ENCODE results near the gene BIRC3.

Gene BIRC3

DNA sequence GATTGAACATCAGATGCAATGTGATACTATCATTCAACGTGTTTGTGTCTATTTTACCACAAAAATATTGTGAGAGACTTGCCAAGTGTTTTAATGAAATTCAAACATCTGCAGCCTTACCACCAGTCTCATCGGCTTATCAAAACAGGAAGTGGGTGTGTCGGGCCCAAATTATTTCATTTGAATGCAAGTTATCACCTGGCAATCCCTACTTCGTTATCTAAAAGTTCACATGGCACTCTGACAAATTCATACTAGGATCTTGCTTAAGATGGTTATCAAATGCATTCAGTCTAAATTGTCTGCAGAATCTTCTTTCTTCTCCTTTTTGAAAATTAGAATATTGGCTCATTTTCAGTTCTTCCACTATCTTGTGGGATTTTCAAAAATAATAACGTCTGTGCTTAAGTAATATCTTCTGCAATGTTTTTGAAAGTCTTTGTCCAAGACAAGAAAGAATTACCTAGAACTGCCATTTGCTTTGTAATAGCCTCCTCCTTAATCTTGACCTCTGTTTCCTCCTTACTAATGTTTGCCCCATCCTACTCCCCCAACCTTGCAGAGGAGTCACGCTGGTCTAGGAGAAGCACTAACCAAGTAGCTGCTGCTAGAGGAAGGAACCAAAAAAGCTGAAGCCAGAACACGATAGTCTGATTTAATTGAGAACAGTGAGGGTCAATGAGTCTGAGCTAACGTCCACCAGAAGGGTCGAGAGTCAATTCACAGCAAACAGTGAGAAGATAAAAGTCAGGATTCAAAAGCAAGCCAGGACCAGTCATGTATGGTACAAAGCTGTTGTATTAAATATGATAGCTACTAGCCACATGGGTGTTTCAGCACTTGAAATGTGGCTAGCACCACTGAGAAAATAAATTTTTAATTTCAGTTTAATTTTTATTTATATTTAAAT lies 10.2 kb upstream of the BIRC3 start:
- no peaks in the 10 kb centered on the region for H3K9me3 ChIP-seq (ENCODE audit: insufficient read depth, low read length)
- H3K4me2 ChIP-seq (ENCODE audit: low read length), result peak overlapping the region; percentile 88
- TF ChIP-seq, protein P1, sequence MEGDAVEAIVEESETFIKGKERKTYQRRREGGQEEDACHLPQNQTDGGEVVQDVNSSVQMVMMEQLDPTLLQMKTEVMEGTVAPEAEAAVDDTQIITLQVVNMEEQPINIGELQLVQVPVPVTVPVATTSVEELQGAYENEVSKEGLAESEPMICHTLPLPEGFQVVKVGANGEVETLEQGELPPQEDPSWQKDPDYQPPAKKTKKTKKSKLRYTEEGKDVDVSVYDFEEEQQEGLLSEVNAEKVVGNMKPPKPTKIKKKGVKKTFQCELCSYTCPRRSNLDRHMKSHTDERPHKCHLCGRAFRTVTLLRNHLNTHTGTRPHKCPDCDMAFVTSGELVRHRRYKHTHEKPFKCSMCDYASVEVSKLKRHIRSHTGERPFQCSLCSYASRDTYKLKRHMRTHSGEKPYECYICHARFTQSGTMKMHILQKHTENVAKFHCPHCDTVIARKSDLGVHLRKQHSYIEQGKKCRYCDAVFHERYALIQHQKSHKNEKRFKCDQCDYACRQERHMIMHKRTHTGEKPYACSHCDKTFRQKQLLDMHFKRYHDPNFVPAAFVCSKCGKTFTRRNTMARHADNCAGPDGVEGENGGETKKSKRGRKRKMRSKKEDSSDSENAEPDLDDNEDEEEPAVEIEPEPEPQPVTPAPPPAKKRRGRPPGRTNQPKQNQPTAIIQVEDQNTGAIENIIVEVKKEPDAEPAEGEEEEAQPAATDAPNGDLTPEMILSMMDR (IDR thresholded peaks at IDR 0.05; ENCODE audit: low read depth, low read length), result no peak
- no peak for TF ChIP-seq EZH2phosphoT487 (IDR thresholded peaks at IDR 0.05; ENCODE audit: low read depth)
- no peaks in the 10 kb centered on the region for H3K79me2 ChIP-seq (ENCODE audit: low read length)
- peak overlapping the region; percentile 85 for H3K27ac ChIP-seq (ENCODE audit: low read length)
- peak overlapping the region; percentile 50 for H3K9ac ChIP-seq (ENCODE audit: low read length)
- H3K4me1 ChIP-seq (ENCODE audit: low read length), result peaks cover 46% of the 10 kb centered on the region
- H3K36me3 ChIP-seq (replicated peaks; ENCODE audit: low read depth, low read length), result no peaks in the 10 kb centered on the region
- H4K20me1 ChIP-seq (ENCODE audit: insufficient read depth, low read length), result no peaks in the 10 kb centered on the region
- peak overlapping the region; percentile 58 for H3K4me3 ChIP-seq (ENCODE audit: low read length)
- no peaks in the 10 kb centered on the region for H3K27me3 ChIP-seq (ENCODE audit: low read depth, low read length)
- peak overlapping the region; percentile 71 for H2AFZ ChIP-seq (ENCODE audit: low read depth, low read length)

DNA sequence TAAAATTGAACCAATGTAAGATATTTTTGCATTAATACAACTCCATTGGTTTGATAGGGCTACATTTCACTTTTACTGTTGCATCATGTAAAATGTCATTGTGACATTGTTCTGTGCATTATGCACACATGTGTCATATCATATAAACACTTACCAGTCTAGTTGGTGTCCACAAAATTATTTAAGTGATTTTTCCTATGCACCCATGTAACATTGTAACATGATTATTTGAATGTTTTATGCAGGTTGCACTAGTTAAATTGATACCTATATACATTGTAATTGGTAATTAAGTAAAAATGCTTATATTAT lies 9.6 kb upstream of the BIRC3 start:
- H2AFZ ChIP-seq (ENCODE audit: low read depth, low read length), result no peak overlapping the region
- 0 out of 2 replicates have a peak overlapping the region, but pooled peaks have one; percentile 85 for H3K27ac ChIP-seq (ENCODE audit: low read length)
- no peak for TF ChIP-seq EZH2phosphoT487 (IDR thresholded peaks at IDR 0.05; ENCODE audit: low read depth)
- TF ChIP-seq, protein P1 (IDR thresholded peaks at IDR 0.05; ENCODE audit: low read depth, low read length), result no peak
- H3K9me3 ChIP-seq (ENCODE audit: insufficient read depth, low read length), result no peaks in the 10 kb centered on the region
- no peaks in the 10 kb centered on the region for H3K36me3 ChIP-seq (replicated peaks; ENCODE audit: low read depth, low read length)
- H3K27me3 ChIP-seq (ENCODE audit: low read depth, low read length), result no peaks in the 10 kb centered on the region
- H4K20me1 ChIP-seq (ENCODE audit: insufficient read depth, low read length), result no peaks in the 10 kb centered on the region
- H3K9ac ChIP-seq (ENCODE audit: low read length), result peak overlapping the region; percentile 50; the same call in 1 of the 2 replicates
- peak overlapping the region; percentile 88 for H3K4me2 ChIP-seq (ENCODE audit: low read length)
- peaks cover 52% of the 10 kb centered on the region for H3K4me1 ChIP-seq (ENCODE audit: low read length)
- no peak overlapping the region; the same call in 1 of the 2 replicates for H3K4me3 ChIP-seq (ENCODE audit: low read length)
- no peaks in the 10 kb centered on the region for H3K79me2 ChIP-seq (ENCODE audit: low read length)

DNA sequence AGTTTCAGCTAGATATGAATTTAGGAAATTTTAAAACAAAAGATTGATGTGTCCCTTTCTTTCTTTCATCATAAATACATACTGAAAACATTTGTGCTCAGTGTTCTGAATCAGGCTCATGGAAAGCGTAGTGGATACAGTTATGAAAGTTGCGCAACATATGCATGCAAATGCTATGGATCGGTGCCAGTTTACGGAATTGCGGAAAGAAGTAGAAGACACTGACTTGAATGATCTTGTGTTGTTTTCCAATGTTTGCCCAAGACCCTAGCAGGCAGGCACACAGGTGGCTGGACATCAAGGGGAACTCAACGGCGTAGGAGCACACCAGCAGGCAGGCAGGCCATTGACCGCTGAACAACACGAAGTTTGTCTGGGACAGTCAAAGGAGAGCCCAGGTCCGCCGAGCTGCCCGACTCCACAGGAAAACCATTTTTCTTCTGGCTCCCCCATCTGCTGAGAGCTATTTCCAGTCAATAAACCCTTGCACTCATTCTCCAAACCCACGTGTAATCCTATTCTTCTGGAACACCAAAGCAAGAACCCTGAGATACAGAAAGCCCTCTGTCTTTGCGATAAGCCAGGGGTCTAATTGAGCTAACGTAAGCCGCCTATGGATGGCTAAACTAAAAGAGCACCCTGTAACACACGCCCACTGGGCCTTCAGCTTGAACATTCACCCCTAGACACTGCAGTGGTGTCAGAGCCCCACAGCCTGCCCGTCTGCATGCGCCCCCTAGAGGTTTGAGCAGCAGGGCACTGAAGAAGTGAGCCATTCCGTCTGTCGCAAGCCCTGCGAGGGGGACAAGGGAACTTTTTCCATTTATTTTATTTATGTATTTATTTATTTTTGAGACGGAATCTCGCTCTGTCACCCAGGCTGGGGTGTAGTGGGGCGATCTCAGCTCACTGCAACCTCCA lies 7.4 kb upstream of the BIRC3 start:
- Histone ChIP-seq H3K4me2 (ENCODE audit: low read length) (no peak overlapping the region), H3K4me3 (ENCODE audit: low read length) (no peak overlapping the region), H3K27me3 (ENCODE audit: low read depth, low read length) (no peaks in the 10 kb centered on the region), H2AFZ (ENCODE audit: low read depth, low read length) (no peak overlapping the region), H3K79me2 (ENCODE audit: low read length) (no peaks in the 10 kb centered on the region), H3K36me3 (replicated peaks; ENCODE audit: low read depth, low read length) (no peaks in the 10 kb centered on the region), H3K27ac (ENCODE audit: low read length) (no peak overlapping the region), H4K20me1 (ENCODE audit: insufficient read depth, low read length) (no peaks in the 10 kb centered on the region), H3K4me1 (ENCODE audit: low read length) (peaks cover 61% of the 10 kb centered on the region), H3K9me3 (ENCODE audit: insufficient read depth, low read length) (no peaks in the 10 kb centered on the region), H3K9ac (ENCODE audit: low read length) (no peak overlapping the region)
- TF ChIP-seq, protein P1 (IDR thresholded peaks at IDR 0.05; ENCODE audit: low read depth, low read length), result 0 out of 2 replicates have a peak, but pooled peaks have one; percentile 8
- no peak for TF ChIP-seq EZH2phosphoT487 (IDR thresholded peaks at IDR 0.05; ENCODE audit: low read depth)
